NCI-H1105 treated with DMSO at 0.1 percent for 48 hours (cell line): ENCODE measurements around the gene ZFP42.
"Not testable (repeated sequence)": the region's sequence is repeated elsewhere in the genome, so short reads cannot be mapped to it uniquely, and the experiment has no call there.

ENCODE experiments used
- DNase-seq: peaks from one replicate; lab custom pipeline; 2025; lab: John Stamatoyannopoulos, UW

ZFP42 gene

GRCh38 chr4:187995322-187996207 lies at the start of gene ZFP42:
Gene ZFP42 (plus strand): TSS chr4:187995771. CDS start chr4:188002808, 7,037 bp downstream.
- no peak for DNase-seq

- no peak for DNase-seq
Observed at GRCh38 chr4:187961171-187961570, 34.4 kb upstream of the ZFP42 start.

GRCh38 chr4:187961961-187962360 lies 33.6 kb upstream of the ZFP42 start:
- DNase-seq = no peak

- DNase-seq = no peak
Observed at GRCh38 chr4:187962926-187963325, 32.6 kb upstream of the ZFP42 start.

GRCh38 chr4:187965726-187966125 lies 29.8 kb upstream of the ZFP42 start:
- DNase-seq = no peak

- no peak for DNase-seq
Observed at GRCh38 chr4:187972135-187972534, 23.4 kb upstream of the ZFP42 start.

GRCh38 chr4:187983746-187984145 lies 11.8 kb upstream of the ZFP42 start:
- DNase-seq = no peak

- no peak for DNase-seq
Observed at GRCh38 chr4:187992971-187993370, 2.6 kb upstream of the ZFP42 start.

GRCh38 chr4:187993827-187994226 lies 1.7 kb upstream of the ZFP42 start:
- no peak for DNase-seq

- no peak for DNase-seq
Observed at GRCh38 chr4:187996502-187997177, 1.1 kb downstream of the ZFP42 start.

- DNase-seq = not testable (repeated sequence)
Observed at GRCh38 chr4:187997991-187998390, 2.4 kb downstream of the ZFP42 start.

- DNase-seq = no peak
Observed at GRCh38 chr4:187999406-187999932, 3.9 kb downstream of the ZFP42 start.

GRCh38 chr4:188002323-188002722 lies 6.8 kb downstream of the ZFP42 start:
- no peak for DNase-seq

- no peak for DNase-seq
Observed at GRCh38 chr4:188002751-188003150, 7.2 kb downstream of the ZFP42 start.

GRCh38 chr4:188005561-188005960 lies 10.0 kb downstream of the ZFP42 start:
- no peak for DNase-seq

- no peak for DNase-seq
Observed at GRCh38 chr4:188006285-188006848, 10.8 kb downstream of the ZFP42 start.

- DNase-seq = no peak
Observed at GRCh38 chr4:188008377-188008776, 12.8 kb downstream of the ZFP42 start.

GRCh38 chr4:188012426-188012945 lies 16.9 kb downstream of the ZFP42 start:
- DNase-seq = no peak

- DNase-seq = no peak
Observed at GRCh38 chr4:188015025-188015940, 19.7 kb downstream of the ZFP42 start.

GRCh38 chr4:188016754-188017153 lies 21.2 kb downstream of the ZFP42 start:
- DNase-seq = no peak

GRCh38 chr4:188018262-188018661 lies 22.7 kb downstream of the ZFP42 start:
- no peak for DNase-seq
